HG02938 (cell line): ENCODE data around the gene PPP1R12B.
A peak's percentile ranks its signal among the peaks of the same experiment; 100 is the strongest.
"Not testable (repeated sequence)": the region's sequence is repeated elsewhere in the genome, so short reads cannot be mapped to it uniquely, and the experiment has no call there.

Experiments
- ATAC-seq: cut with Tn5 transposase; IDR thresholded peaks from one replicate; pipeline ENCODE4 v1.9.1; 2021; ENCODE audit warnings: mild to moderate bottlenecking, moderate library complexity; ENCODE audit not compliant: unreplicated experiment

PPP1R12B gene

DNA sequence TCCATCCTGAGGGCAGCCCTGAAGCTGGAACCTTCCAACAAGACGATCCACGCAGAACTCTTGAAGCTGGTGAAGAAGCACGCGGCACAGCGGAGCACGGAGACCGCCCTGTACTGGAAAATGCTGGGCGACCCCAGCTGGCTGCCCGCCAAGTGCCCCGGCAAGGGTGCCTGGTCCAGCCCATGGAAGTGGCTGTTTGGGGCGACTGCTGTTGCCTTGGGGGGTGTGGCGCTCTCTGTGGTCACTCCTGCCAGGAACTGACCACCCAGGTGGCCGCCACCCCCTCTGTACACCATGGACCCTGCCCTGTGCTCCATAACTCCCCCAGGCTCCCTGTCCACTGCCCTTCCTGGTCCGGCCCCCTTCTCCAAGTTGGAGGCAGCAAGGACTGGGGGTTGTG lies 90.8 kb downstream of the PPP1R12B start:
- no peak for ATAC-seq

DNA sequence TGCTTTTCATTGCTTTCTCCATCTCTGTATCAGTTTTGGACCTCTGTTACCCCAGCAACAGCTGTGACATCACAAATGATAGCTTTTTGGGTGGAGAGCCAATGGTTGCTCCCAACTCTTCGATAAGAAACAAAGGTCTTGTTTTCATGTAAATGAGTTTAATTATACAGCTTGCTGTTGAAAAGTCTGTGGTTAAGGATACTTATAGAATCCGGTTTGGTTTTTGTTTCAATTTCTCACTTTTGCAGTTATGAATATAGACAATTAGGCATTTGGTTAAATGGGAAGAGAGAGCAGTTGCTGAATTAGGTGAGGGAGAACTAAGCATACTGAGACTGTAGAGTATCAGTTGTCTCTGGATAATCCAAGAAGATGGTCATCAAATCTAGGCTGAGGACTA lies 99.6 kb downstream of the PPP1R12B start:
- ATAC-seq = peak; percentile 37

DNA sequence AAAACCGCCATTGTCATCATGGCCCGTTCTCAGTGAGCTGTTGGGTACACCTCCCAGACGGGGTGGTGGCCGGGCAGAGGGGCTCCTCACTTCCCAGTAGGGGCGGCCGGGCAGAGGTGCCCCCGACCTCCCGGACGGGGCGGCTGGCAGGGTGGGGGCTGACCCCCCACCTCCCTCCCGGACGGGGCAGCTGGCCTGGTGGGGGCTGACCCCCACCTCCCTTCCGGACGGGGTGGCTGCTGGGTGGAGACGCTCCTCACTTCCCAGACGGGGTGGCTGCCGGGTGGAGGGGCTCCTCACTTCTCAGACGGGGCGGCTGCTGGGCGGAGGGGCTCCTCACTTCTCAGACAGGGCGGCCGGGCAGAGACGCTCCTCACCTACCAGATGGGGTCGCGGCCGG lies 103.1 kb downstream of the PPP1R12B start:
- ATAC-seq = not testable (repeated sequence)

DNA sequence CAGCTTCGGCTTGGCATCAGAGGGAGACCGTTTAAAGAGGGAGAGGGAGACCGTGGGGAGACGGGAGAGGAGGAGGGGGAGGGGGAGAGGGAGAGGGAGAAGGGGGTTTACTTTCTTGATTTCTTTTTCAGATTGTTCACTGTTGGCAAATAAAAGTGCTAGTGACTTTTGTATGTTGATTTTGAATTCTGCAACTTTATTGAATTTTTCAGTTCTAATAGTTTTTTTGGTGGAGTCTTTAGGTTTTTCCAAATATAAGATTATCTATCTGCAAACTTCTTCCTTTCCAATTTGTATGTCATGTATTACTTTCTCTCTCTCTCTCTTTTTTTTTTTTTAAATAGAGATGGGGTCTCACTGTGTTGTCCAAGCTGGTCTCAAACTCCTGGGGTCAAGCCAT lies 104.0 kb downstream of the PPP1R12B start:
- ATAC-seq = no peak

DNA sequence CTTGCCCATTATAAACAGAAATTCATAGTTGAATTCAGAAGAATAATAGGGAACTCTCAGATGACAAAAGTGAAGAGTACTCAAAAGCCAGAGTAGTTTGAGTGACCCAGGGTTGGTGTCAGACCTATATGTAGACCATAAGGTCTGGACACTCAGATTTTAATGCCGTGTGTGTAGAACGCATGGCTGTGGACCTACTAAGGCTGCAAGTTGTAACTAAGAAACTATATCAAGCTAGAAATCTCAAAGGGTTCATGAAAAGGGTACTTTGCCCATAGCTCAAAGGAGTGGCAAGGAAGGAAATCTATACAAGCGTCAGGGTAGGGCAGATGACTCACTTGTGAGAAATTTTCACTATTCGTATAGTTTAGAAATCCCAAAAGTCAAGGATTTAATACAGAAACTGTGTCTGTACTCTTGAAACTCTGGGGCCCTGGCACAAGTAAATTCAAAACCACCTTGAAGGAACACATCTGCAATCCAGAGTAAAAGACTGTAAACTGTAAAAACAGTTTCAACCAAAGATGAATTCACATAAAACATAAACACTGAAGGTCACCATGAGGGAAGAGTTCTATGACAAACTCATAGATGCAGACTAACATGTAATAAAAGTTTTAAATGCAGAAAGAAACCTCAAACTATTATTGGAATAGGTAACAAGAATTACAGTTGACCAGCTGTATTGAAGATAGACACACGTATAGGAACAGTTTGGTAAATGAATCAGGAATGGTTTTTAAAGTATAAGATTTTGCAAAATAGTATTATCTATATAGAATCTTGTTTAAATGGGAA lies 108.1 kb downstream of the PPP1R12B start:
- not testable (repeated sequence) for ATAC-seq

DNA sequence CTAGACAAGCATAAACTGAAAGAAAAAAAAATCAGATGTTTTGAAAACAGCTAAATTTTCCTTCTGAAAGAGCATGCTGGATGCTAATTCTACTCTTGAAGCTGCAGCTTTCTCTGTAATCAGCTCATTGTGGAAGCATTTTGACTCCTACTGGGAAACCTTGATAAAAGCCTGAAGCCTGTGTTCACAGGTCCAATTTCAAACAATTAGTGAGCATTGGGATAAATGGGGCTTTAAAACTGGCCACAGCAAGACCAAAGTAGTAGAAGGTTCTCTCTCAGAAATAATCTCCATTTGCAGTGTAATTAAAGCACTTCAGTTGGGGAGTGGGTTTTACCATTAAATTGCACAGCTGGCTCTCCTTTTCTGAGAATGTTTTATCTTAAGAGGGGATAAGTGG lies 110.2 kb downstream of the PPP1R12B start:
- ATAC-seq = not testable (repeated sequence)

DNA sequence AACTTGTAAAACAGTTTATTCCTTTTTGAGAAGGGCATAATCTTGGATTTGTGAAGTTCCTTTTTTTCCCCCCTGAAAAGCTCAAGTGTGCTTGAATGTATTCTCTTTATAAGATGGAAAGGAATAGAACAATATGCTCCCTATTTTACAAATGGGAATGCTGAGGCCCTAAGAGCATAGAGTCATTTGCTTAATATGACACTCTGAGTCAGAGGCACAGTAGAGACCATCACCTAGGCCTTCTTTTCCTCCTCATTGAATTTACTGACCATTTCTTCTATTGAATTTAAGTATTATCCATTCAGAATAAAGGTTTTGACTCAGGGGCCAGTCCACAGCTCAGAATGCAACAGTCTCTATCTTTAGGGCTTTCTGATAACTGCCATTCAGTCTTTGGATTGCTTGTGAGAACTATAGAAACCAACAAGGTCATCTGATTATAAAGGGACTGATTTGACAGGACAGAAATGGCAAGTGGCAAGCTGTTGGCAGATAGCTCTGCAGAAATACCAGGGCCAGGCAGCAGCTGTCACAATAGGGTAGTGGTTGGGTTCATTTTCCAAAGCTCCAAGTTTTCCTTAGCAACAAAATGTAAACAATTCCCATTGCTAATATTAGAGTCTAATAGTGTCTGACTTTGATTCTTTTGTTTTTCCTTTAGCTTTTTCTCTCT lies 111.1 kb downstream of the PPP1R12B start:
- not testable (repeated sequence) for ATAC-seq

DNA sequence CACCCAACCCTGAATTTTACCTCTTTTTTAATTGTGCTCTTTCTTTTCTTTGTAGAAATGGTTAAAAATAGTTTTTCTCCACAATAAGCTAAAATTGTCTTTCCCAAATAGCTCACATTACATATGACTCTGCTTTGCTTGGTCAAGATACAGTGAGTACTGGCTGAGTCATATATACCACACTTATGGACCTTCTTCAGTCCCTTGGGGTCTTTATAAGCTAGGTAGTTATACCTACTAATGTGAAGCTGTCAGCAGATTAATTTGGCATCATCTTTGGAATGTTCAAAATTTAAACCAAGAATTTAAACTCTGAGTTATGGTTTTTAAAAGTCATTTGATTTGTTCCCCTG lies 111.6 kb downstream of the PPP1R12B start:
- ATAC-seq = not testable (repeated sequence)

DNA sequence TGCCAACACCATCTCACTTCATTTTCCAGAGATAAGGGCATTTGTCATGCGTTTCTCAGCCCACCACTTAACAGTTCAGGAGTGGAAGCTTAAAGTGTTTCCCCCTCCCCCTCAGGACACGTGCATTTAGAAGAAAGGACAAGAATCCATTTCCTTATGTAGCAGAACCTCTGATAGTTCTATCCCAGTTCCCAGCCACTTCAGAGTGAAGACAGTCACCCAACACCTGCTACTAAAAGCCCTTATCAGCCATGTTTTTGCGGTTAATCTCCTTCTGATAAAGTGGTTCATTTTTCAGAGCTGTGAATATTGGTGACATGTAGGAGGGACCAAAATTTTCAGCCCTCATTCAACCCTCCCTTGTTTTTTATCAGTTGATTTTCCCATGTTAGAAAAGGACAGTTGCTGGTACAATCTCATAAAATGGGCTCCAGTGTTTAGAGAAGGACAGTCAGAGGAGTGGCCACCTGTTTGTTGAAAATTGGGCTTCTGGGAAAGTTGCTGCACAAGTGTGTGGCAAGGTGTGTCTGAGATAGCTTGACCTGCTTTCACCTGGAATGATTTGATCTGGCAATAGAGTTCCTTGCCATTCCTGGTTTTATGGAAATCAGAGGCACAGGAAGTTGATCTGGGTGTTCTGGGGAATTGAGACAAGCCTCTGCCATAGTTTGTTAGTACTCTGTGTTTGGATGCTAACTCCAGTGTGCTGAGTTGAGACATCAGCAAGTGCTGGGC lies 114.0 kb downstream of the PPP1R12B start:
- no peak for ATAC-seq

DNA sequence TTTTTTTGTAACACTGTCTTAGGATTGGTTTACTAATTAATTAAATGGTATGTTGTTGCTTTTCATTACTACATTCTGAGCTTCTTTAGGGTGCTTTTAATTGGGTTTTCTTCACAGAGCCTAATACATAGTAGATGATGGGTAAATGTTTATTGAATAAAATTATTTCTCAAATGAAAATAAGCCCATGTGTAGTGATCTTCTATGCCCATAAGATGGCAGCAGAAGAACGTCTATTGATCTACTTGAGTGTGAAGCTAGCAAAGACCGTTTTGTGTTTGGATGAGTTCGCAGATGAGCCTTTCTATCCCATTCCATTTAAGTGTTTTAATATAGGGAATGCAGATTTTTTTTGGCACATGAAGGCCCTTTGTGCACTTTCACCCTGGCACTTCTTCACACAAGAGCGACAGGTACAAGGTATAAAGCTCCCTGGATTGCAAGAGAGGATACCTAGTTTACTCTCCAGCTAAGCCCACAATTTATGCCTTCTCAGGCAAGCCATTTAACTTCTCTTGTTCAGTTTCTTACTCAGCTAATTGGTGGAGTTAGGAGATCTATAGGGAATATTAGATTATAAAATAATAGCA lies 115.7 kb downstream of the PPP1R12B start:
- ATAC-seq = not testable (repeated sequence)

DNA sequence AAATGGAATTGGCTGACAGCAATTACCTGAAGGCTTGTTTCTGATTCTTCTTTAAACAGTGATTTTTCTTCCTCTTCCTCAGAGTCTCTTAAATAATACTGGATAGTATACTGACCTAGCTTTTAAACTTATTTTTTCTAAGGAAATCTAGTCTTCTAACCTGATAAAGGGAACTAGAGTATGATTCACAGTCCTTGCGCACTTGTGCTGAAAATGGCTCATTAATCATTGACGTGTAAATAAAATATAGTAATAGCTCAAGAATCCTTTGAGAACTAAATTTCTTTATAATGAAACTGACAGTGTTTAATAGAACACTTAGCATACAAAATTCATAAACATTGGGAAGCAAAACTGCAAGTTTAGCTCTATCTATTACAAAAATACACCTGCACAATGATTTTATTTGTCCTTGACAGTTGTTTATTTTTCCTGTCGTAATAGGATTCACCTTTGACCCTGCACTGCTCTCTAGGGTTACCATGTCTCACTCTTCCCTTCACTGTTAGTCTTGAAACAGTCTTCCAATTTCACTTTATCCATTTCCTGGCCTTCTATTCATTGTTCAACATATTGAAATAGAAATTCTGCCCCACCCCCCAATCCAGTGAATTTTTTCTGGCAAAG lies 117.3 kb downstream of the PPP1R12B start:
- not testable (repeated sequence) for ATAC-seq

DNA sequence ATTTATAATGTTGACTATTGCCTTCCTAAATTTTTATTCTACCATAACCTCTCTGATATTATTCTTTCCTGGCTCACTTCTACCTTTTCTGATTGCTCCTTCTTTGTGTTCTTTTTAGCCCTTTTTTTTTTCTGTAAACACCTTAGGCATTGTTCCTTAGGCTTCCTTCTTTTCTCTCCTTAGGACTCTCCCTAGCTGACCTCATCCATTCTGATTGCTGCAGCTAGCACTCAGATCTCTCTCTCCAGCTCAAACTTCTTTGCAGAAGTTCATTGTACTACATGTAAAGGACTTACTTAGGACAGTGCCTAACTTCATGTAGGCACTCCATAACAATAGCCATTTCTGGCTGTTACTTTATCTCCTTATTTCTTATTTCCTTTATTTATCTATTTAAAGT lies 117.8 kb downstream of the PPP1R12B start:
- ATAC-seq = not testable (repeated sequence)

DNA sequence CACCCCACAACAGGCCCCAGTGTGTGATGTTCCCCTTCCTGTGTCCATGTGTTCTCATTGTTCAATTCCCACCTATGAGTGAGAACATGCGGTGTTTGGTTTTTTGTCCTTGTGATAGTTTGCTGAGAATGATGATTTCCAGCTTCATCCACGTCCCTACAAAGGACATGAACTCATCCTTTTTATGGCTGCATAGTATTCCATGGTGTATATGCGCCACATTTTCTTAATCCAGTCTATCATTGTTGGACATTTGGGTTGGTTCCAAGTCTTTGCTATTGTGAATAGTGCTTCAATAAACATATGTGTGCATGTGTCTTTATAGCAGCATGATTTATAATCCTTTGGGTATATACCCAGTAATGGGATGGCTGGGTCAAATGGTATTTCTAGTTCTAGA lies 118.9 kb downstream of the PPP1R12B start:
- ATAC-seq = not testable (repeated sequence)

DNA sequence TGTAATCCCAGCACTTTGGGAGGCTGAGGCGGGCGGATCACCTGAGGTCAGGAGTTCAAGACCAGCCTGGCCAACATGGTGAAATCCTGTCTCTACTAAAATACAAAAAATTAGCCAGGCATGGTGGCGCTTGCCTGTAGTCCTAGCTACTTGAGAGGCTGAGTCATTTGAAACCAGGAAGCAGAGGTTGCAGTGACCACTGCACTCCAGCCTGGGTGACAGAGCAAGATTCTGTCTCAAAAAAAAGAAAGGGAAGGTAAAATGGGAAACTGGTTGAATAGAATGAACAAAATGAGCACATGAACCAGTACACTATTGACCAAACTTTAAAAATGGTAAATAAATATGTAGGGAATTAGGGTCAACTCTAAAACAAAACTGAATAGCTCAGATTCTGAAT lies 120.2 kb downstream of the PPP1R12B start:
- not testable (repeated sequence) for ATAC-seq

DNA sequence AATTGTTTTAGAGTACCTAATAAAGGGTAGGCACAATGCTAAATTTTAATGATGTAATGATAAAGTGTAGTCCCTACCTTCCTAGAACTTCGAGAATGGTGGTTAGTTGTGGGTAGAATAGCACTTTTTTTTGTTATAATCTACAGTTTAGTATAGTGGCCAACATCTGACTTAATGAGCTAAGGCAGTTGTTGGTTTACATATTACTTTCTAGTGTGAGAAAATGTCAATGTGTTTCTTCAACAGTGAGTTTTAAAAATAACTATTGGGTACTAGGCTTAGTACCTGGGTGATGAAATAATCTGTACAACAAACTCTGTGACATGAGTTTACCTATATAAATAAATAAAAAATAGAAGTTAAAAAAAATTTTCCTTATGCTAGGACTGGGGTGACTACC lies 120.6 kb downstream of the PPP1R12B start:
- not testable (repeated sequence) for ATAC-seq

DNA sequence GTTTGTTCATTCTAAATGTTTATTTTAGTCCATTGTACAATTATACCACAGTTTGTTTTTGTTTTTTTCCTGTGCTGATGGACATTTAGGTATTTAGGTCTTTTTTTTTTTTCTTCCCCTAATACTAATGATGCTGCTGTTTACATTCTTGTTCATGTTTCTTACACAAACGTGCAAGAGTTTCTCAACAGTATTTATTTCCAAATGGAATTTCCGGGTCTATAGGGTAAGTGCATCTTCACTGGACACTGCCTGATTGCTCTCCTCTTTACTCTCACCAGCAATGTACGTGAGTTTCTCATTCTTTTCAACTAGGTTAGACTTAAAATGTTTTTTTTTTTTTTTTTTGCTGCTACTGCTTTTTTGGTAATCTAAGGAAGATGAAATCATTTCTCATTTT lies 122.7 kb downstream of the PPP1R12B start:
- ATAC-seq = no peak

DNA sequence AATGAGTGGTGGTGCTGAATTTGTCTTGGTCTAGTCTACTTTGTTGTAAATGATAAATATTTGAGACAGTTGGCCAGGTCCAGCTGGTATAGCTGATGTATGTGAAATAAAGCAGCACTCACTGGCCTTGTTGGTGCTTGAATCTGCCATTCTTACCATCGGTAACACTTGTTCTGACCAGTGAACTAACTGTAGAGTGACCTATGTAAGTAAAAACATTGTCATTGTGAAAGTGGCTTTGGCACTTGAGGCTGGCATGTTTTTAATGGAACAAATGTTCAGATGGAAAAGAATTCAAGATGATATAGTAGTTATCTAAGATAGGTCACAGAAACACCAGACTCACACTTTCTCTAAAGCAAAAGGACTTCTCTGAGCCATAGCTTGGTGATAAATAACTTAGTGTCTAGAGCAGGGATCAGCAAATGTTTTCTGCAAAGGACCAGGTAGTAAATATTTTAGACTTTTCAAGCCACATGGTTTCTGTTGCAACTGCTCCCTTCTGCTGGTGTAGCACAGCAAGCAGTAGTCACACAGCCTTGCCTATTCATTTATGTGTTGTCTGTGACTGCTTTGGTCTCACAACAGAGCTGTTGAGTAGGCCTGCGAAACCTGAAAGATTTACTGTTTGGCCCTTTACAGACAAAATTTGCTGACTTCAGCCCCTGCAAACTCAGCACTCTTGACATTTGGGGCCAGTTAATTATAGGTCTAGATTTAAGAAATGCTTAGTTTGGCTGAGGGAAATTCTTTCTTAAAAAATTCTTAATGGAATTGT lies 124.0 kb downstream of the PPP1R12B start:
- ATAC-seq = not testable (repeated sequence)

DNA sequence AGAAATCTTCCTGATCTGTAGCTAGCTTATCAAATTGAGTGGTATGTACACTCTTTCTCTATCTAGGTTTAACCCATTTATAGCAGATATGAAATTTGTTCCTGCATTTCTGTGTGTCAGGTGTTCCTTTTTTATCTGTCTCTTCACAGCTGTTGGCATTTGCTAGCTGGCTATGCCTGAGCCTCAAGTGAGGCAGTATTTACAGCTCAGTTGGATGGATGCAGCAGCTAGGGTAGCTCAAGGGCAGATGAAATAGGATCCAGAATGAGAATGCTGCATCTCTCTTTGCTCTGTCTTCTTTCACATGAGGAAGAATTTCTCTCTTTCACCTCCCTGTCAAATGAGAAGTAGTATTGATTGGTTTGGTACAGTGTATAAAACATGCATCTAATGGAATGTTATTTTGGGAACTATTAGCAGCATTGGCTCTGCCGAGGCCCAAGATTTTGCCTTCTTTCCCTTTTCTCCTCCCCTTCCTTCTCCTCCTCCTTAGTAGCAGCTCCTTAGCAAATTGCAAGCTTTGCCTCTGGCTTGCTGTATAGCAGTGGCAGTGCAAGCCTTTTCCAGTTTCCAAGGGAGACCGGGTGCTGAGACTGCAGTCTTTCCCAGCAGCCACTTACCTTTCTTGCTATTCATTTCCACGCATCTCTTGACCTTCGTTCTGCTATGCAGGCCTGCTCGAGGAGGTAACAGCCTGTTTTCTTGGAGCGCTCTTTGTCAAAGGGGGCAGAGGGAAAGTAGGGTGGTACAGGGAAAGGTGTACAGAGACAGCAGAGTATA lies 125.0 kb downstream of the PPP1R12B start:
- not testable (repeated sequence) for ATAC-seq

DNA sequence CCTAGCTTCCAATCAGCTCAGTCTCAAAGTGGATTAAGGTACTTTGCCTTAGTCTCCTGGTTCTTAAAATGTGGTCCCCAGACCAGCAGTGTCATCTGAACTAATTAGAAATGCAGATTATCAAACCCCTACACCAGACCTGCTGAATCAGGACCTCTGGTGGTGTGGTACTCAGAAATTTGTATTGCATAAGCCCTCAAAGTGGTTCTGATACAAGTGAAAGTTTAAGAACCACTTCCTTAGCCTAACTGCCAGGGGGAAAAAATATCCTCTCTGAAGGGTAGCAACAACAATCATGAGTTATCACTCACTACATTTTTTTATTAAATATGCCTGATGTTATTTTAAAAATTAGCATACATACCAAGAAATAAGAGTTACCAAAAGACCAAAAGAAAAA lies 131.2 kb downstream of the PPP1R12B start:
- ATAC-seq = not testable (repeated sequence)
